GM12865 (cell line): ENCODE data around the gene AP1S3.
A peak's percentile ranks its signal among the peaks of the same experiment; 100 is the strongest.

Source experiments
- DNase-seq: peaks from one replicate; pipeline ENCODE4 v3.0.0; 2010; ENCODE audit warnings: low read depth
- H3K4me3 ChIP-seq: 2 replicates; pipeline ENCODE4 v1.5.1; 2011; ENCODE audit warnings: mild to moderate bottlenecking, low read depth, low read length, control low read depth
- CTCF ChIP-seq: IDR thresholded peaks from 2 replicates; pipeline ENCODE4 v1.5.1; 2011; ENCODE audit warnings: low read length, control low read depth, low read depth, inconsistent platforms; ENCODE audit not compliant: insufficient read depth; ENCODE audit errors: missing control alignments

Gene AP1S3

GRCh38 chr2:223813329-223813728, 24.1 kb downstream of the AP1S3 start:
- H3K4me3 ChIP-seq, result no peak overlapping the region
- no peak for TF ChIP-seq CTCF
- DNase-seq, result no peak

GRCh38 chr2:223811757-223812156, 25.6 kb downstream of the AP1S3 start:
- no peak for DNase-seq
- no peak for TF ChIP-seq CTCF

GRCh38 chr2:223805008-223805407, 32.4 kb downstream of the AP1S3 start:
- no peak for DNase-seq
- TF ChIP-seq CTCF, result no peak
- no peak overlapping the region for H3K4me3 ChIP-seq

More at GRCh38 chr2:223811757-223812156, 25.6 kb downstream of the AP1S3 start:
- H3K4me3 ChIP-seq, result no peak overlapping the region

GRCh38 chr2:223801736-223802135, 35.6 kb downstream of the AP1S3 start:
- TF ChIP-seq CTCF, result no peak
- no peak overlapping the region for H3K4me3 ChIP-seq
- DNase-seq, result no peak

- TF ChIP-seq CTCF, result no peak
- DNase-seq, result no peak
- H3K4me3 ChIP-seq, result no peak overlapping the region
Measured at GRCh38 chr2:223800908-223801307, 36.5 kb downstream of the AP1S3 start.

GRCh38 chr2:223797811-223798721, 39.3 kb downstream of the AP1S3 start:
- no peak overlapping the region for H3K4me3 ChIP-seq
- DNase-seq, result peak; percentile 83
- TF ChIP-seq CTCF, result no peak
